HG03432 (cell line): ENCODE measurements around the gene CYP26B1.

ENCODE experiments used
- ATAC-seq: cut with Tn5 transposase; IDR thresholded peaks from one replicate; pipeline ENCODE4 v1.9.1; 2021; ENCODE audit warnings: mild to moderate bottlenecking, moderate library complexity; ENCODE audit not compliant: unreplicated experiment

Gene CYP26B1

GRCh38 chr2:72131916-72132841 is 15.5 kb downstream of the CYP26B1 start:
- no peak for ATAC-seq

- ATAC-seq = no peak
These were observed 16.2 kb downstream of the CYP26B1 start for GRCh38 chr2:72131371-72131891.

DNA sequence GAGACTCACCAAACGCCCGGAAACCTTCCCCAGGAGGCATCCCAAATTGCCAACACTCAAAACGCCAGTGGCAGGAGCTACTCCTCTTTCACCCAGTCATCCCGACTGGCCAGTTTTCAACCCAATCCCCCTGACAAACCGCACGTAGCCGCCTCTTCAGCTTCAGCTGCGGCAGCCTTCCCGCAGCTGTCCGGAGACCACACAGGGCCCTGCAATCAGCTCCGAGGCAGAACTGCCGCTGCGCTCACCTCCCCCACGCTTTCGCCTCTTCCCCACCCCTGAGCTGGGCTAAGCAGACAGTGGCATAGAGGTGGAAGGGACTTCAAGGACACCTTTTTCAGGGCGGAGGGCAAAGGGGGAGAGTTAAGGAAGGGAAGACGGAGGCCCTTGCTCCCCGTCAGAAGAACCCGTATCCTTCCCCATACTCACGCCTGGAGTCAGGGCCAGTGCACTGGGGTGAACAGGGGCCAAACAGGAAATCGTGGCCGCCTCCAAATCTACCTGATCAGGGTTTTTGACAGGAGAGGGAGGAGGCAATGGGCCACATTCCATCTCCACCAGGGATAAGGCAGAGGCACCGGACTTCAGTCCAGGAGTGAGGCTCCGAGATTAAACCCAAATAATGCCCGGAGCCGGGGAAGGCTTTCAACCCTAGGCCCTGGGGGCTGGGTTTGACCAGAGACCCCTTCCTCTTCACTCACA is 16.9 kb downstream of the CYP26B1 start:
- ATAC-seq = no peak

- no peak for ATAC-seq
These were observed 17.9 kb downstream of the CYP26B1 start for GRCh38 chr2:72129681-72130340.

GRCh38 chr2:72128843-72129227 is 18.8 kb downstream of the CYP26B1 start:
- no peak for ATAC-seq

GRCh38 chr2:72128059-72128842 is 19.4 kb downstream of the CYP26B1 start:
- no peak for ATAC-seq

- no peak for ATAC-seq
These were observed 20.1 kb downstream of the CYP26B1 start for GRCh38 chr2:72127401-72128058.

DNA sequence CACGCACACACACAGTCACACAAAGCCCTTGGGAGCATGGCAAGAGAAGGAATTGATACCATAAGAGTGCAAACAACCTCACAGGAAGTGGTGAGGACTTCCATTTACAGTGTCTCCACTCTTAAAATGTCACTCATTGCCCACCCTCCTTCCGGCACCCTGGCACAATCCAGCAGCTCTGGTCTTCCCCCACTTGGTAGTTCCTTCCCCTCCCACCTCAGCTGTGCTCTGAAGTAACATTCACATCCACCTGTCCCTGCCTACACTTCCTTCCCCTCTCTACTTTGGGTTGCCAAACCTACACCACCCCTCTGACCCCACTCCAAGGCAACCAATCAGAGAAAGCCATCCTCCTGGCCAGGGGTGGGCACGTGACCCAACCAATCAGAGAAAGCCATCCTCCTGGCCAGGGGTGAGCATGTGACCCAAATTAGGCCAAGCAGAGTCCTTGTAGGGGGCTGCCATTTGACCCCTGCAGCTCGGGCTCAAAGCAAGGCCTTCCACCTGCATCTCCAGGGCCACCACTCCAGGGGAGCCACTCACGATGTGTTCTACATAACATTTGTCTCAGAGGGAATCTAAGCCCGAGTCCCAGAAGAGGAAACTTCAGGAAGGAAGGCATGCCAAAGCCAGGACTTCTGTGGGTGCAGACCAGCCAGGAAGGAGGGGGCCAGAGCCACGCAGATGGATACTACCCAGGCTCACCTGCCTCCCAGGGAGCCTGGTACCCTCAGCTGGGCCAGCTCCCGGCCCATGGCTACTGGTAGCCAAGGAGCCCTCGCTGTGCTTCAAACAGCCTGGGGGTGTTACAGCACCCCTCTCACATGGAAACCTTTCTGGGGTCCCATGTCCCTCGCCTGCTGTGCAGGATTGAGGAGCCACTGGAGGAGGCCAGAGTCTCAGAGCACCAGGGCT is 21.2 kb downstream of the CYP26B1 start:
- ATAC-seq = no peak

GRCh38 chr2:72124376-72124775 is 23.3 kb downstream of the CYP26B1 start:
- ATAC-seq = no peak

GRCh38 chr2:72121153-72121552 is 26.5 kb downstream of the CYP26B1 start:
- ATAC-seq = no peak

DNA sequence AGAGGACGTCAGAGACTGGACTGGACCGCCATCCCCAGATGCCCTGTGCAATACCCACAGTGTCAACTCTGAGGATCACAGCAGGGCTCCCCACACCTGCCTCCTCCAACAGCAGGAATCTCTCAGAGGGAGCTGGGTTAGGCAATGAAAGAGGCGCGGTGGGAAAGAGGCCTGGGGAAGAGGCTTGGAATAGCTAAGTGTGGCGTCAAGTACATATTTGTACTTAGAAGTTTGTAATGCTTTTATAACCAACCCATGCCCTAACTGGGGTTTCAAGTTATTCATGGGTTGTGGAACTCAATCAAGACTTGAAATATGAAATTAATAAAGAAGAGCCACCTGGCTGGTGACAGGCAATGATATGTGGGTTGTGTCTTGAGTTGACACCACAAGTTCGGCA is 28.7 kb downstream of the CYP26B1 start:
- no peak for ATAC-seq

GRCh38 chr2:72118386-72118785 is 29.3 kb downstream of the CYP26B1 start:
- no peak for ATAC-seq

DNA sequence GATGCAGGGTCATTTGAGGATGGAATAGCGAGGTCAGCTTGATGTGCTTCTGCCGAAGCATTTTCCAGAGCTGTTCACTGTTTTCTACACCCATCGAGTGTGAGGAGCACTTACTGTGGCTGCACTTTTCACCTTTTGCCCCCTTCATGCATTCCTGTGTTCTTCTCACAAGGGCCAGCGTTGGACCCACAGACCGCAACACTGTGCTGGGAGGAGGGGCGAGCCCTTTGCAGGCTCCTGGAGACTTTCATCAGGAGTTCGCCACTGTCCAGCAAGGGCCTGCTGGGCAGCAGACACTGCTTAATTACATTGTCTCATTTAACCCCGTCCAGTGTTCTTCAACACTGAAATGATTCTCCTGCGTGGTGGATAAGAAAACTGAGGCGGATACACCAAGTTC is 29.9 kb downstream of the CYP26B1 start:
- no peak for ATAC-seq

DNA sequence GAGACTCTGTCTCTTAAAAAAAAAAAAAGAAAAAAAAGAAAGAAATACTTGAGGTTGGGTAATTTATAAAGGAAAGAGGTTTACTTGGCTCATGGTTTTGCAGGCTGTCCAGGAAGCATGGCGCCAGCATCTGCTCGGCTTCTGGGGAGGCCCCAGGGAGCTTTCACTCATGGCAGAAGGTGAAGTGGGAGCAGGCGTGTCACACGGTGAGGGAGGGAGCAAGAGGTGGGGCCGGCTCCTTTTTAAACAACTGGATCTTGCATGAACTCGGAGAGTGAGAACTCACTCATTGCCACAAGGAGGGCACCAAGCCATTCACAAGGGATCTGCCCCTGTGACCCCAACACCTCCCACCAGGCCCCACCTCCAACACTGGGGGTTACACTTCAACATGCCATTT is 30.6 kb downstream of the CYP26B1 start:
- no peak for ATAC-seq

DNA sequence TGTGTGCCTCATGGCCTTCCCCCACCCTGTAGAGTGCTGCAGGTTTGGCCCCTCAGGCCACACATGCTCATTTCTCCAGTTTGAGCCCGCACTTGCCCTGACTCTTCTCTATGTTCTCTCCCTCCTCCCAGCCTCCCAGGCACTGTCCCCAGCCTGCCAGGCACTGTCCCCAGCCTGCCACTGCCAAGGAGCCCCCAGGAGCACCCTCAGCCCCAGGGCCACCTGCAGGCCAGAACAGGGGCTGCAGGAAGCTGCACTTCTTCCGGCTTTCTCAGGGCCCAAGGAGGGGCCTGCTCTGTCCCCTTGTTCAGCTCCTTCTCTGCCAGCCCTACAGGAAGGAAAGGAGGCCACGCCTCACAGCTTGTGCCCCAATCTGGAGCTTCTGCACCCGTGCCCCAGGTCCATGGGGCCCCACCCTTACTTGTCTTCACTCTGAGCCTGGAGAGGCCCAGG is 31.6 kb downstream of the CYP26B1 start:
- ATAC-seq = no peak

DNA sequence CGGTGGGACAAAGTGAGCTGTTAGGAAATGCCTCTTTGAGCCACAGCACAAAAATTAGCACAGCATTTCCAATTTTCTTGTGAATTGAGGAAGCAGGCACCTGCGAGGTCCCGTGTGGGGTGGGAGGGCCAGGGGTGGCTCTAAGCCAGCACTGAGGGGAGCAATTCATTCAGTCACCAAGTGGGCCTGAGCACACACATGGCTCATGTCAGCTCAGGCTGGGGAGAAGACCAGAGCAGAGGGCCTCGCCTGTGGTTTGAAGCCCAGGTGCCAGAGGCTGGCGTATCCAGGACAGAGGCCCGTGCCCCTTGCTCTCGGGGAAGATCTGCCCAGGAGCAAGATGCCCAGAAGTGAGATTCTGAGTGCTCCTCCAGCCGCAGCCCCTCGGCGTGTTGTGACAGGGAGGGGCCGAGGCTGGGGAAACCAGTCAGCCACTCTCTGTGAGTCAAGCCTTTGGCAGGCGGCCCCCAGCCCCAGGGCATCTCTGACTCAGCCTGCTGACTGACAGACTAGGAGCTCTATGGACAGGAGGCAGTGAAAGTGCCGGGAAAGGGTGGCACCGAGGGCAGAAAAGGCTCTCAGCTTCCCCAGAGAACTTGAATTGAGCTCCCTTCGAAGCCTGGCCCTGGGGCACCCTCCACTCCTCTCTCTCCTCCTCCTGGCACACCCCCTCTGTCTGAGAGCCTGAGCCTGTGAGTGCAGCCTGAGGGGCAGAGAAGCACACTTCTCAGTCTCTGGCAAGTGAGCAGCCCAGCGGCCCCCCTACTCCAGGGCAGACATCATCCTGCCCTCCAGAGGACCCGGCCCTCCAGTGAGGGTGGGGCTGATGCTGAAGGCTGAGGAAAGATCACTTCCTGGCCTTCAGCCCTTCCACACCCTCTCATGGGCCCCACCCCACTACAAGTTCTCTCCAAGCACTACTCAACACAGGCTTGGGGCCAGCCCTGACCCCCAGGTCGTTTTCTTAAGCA is 32.3 kb downstream of the CYP26B1 start:
- ATAC-seq = no peak

- ATAC-seq = no peak
These were observed 33.0 kb downstream of the CYP26B1 start for GRCh38 chr2:72114693-72115051.
